SU-DHL-6 (cell line): ENCODE measurements around the gene ABHD8.

Experiments
- H2AFZ ChIP-seq: fragments of 200-600 bp; sonication (generic); 2 replicates; pipeline ENCODE4 v1.6.1; 2014; ENCODE audit warnings: low read depth, mild to moderate bottlenecking, moderate library complexity, mixed read lengths, antibody characterized with exemption, low read length; ENCODE audit not compliant: severe bottlenecking
- H3F3A ChIP-seq: fragments of 200-600 bp; shearing (Covaris generic); 2 replicates; pipeline ENCODE4 v1.6.0; 2016; ENCODE audit warnings: antibody characterized with exemption, mild to moderate bottlenecking; ENCODE audit not compliant: insufficient read depth
- H3K27ac ChIP-seq: fragments of 200-600 bp; sonication (generic); 2 replicates; pipeline ENCODE4 v1.5.1; 2016; ENCODE audit warnings: low read depth, mild to moderate bottlenecking, low read length, moderate library complexity, mixed read lengths
- H3K27me3 ChIP-seq: fragments of 200-600 bp; sonication (generic), shearing (Covaris generic); 2 replicates; pipeline ENCODE4 v1.6.0; 2014; ENCODE audit warnings: mild to moderate bottlenecking, low read length
- H3K36me3 ChIP-seq: fragments of 200-600 bp; sonication (generic); 2 replicates; pipeline ENCODE4 v1.6.1; 2014; ENCODE audit warnings: mild to moderate bottlenecking, low read length, mixed read lengths
- H3K4me2 ChIP-seq: fragments of 300-600, 200-600 bp; shearing (Covaris generic), sonication (generic); 2 replicates; pipeline ENCODE4 v1.6.0; 2014; ENCODE audit warnings: low read length, low read depth, mild to moderate bottlenecking; ENCODE audit not compliant: poor library complexity, severe bottlenecking
- H3K4me3 ChIP-seq: fragments of 200-600 bp; sonication (generic); 2 replicates; pipeline ENCODE4 v1.5.1; 2014; ENCODE audit warnings: antibody characterized with exemption, low read length, mild to moderate bottlenecking, mixed read lengths; ENCODE audit not compliant: insufficient read depth, poor library complexity, severe bottlenecking
- H3K79me2 ChIP-seq: fragments of 200-600 bp; sonication (generic); 2 replicates; pipeline ENCODE4 v1.6.1; 2014; ENCODE audit warnings: mild to moderate bottlenecking, low read length, moderate library complexity; ENCODE audit not compliant: insufficient read depth
- H3K9ac ChIP-seq: fragments of 200-600 bp; sonication (generic); 2 replicates; pipeline ENCODE4 v1.7.0; 2014; ENCODE audit warnings: mild to moderate bottlenecking, low read length
- H3K9me2 ChIP-seq: fragments of 200-600 bp; sonication (generic); replicated peaks from 2 replicates; pipeline ENCODE4 v1.6.1; 2014; ENCODE audit warnings: low read length; ENCODE audit not compliant: insufficient read depth
- H3K9me3 ChIP-seq: fragments of 200-600 bp; sonication (generic); 2 replicates; pipeline ENCODE4 v1.6.1; 2014; ENCODE audit warnings: low read length, mixed read lengths; ENCODE audit not compliant: insufficient read depth
- H4K20me1 ChIP-seq: fragments of 200-600 bp; sonication (generic); 2 replicates; pipeline ENCODE4 v1.6.1; 2014; ENCODE audit warnings: low read depth, mild to moderate bottlenecking, antibody characterized with exemption, low read length, moderate library complexity, mixed read lengths
- EZH2phosphoT487 ChIP-seq: fragments of 200-600 bp; sonication (generic), shearing (Covaris generic); conservative IDR thresholded peaks from 2 replicates; pipeline ENCODE4 v1.6.1; 2018; ENCODE audit warnings: mild to moderate bottlenecking, antibody characterized with exemption, low read length, moderate library complexity, mixed read lengths
- TF ChIP-seq, protein P1 (sequence below): fragments of 200-600 bp; sonication (generic); IDR thresholded peaks from one replicate; pipeline ENCODE4 v1.5.1; 2017; ENCODE audit warnings: antibody characterized with exemption, mild to moderate bottlenecking, low read length, moderate library complexity; ENCODE audit not compliant: insufficient read depth, poor library complexity, severe bottlenecking

Gene ABHD8

GRCh38 chr19:17340871-17341357 lies 37.7 kb upstream of the ABHD8 start:
- TF ChIP-seq EZH2phosphoT487, result no peak
- TF ChIP-seq, protein P1, sequence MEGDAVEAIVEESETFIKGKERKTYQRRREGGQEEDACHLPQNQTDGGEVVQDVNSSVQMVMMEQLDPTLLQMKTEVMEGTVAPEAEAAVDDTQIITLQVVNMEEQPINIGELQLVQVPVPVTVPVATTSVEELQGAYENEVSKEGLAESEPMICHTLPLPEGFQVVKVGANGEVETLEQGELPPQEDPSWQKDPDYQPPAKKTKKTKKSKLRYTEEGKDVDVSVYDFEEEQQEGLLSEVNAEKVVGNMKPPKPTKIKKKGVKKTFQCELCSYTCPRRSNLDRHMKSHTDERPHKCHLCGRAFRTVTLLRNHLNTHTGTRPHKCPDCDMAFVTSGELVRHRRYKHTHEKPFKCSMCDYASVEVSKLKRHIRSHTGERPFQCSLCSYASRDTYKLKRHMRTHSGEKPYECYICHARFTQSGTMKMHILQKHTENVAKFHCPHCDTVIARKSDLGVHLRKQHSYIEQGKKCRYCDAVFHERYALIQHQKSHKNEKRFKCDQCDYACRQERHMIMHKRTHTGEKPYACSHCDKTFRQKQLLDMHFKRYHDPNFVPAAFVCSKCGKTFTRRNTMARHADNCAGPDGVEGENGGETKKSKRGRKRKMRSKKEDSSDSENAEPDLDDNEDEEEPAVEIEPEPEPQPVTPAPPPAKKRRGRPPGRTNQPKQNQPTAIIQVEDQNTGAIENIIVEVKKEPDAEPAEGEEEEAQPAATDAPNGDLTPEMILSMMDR, result no peak
- Histone ChIP-seq H3K4me3 (no peak overlapping the region), H3K27ac (no peak overlapping the region), H3K4me2 (no peak overlapping the region), H3K9me3 (no peaks in the 10 kb centered on the region), H2AFZ (no peak overlapping the region), H3K27me3 (no peaks in the 10 kb centered on the region), H4K20me1 (no peaks in the 10 kb centered on the region), H3K9me2 (no peaks in the 10 kb centered on the region), H3K36me3 (0 out of 2 replicates have a peak, but pooled peaks cover 4% of the 10 kb centered on the region), H3K79me2 (peaks cover 14% of the 10 kb centered on the region; the same call in 1 of the 2 replicates), H3F3A (peaks cover 8% of the 10 kb centered on the region), H3K9ac (no peak overlapping the region)

DNA sequence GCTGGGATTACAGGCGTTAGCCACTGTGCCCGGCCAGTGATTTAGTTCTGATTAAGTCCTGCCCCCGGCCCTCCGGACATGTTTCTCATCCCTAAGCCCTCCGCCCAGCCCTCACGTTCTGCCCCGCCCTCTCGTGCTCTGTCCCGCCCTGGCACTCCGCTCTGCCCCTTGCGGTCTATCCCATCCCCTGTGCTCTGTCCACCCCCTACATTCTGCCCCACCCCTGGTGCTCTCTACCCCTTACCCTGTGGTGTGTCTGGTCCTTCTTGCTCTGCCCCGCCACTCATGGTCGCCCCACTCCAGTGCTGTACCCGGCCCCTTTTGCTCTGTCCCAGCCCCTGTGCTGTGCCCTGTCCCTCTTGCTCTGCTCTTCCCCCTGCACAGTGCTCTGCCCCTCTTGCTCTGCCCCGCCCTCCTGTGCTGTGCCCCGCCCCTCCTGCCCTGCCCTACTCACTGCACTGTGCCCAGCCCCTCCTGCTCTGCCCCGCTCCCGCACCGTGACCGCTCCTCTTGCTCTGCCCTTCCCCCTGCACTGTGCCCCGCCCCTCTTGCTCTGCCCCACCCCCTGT lies 37.2 kb upstream of the ABHD8 start:
- H3K4me2 ChIP-seq, result no peak overlapping the region
- no peaks in the 10 kb centered on the region for H3K9me3 ChIP-seq
- TF ChIP-seq EZH2phosphoT487, result no peak
- TF ChIP-seq, protein P1, result no peak
- H2AFZ ChIP-seq, result no peak overlapping the region
- no peak overlapping the region for H3K4me3 ChIP-seq
- no peaks in the 10 kb centered on the region for H3K27me3 ChIP-seq
- H4K20me1 ChIP-seq, result no peaks in the 10 kb centered on the region
- peaks cover 14% of the 10 kb centered on the region; the same call in 1 of the 2 replicates for H3K79me2 ChIP-seq
- 0 out of 2 replicates have a peak, but pooled peaks cover 4% of the 10 kb centered on the region for H3K36me3 ChIP-seq
- H3F3A ChIP-seq, result peaks cover 8% of the 10 kb centered on the region
- H3K27ac ChIP-seq, result no peak overlapping the region
- no peaks in the 10 kb centered on the region for H3K9me2 ChIP-seq
- no peak overlapping the region for H3K9ac ChIP-seq

- Histone ChIP-seq H3K9me2 (no peaks in the 10 kb centered on the region), H3K4me3 (no peak overlapping the region), H3F3A (peaks cover 4% of the 10 kb centered on the region; the same call in 1 of the 2 replicates), H3K27ac (no peak overlapping the region), H3K36me3 (0 out of 2 replicates have a peak, but pooled peaks cover 4% of the 10 kb centered on the region), H3K79me2 (peaks cover 14% of the 10 kb centered on the region; the same call in 1 of the 2 replicates), H3K27me3 (no peaks in the 10 kb centered on the region), H3K4me2 (no peak overlapping the region), H4K20me1 (no peaks in the 10 kb centered on the region), H3K9ac (no peak overlapping the region), H3K9me3 (no peaks in the 10 kb centered on the region), H2AFZ (no peak overlapping the region)
- TF ChIP-seq, protein P1, result no peak
- no peak for TF ChIP-seq EZH2phosphoT487
Measured at GRCh38 chr19:17339088-17339741, 36.0 kb upstream of the ABHD8 start.
